Central memory CD8-positive, alpha-beta T cell (primary cell): ENCODE data around the gene TNFRSF25.
"Not testable (repeated sequence)": the region's sequence is repeated elsewhere in the genome, so short reads cannot be mapped to it uniquely, and the experiment has no call there.

Experiments
- ATAC-seq: fragments of 150-1000 bp; cut with Tn5 transposase; replicated peaks from 2 replicates; pipeline ENCODE4 v1.10.0; 2022; ENCODE audit warnings: mild to moderate bottlenecking, moderate FRiP score, moderate number of reproducible peaks; ENCODE audit not compliant: poor library complexity, severe bottlenecking; ENCODE audit errors: extremely low read depth
- DNase-seq, 2 donors: peaks; one replicate each; pipeline ENCODE4 v3.0.0; 2021; ENCODE audit warnings: low spot score in 2 of 2
- H3K27ac Mint-ChIP-seq: one replicate; pipeline ENCODE4 v1.8.0; 2022; ENCODE audit warnings: low read depth, mild to moderate bottlenecking, moderate library complexity, mixed read lengths
- H3K27me3 Mint-ChIP-seq: one replicate; pipeline ENCODE4 v1.8.0; 2022; ENCODE audit warnings: mixed read lengths
- H3K36me3 Mint-ChIP-seq: one replicate; pipeline ENCODE4 v1.8.0; 2022; ENCODE audit warnings: mild to moderate bottlenecking, moderate library complexity, mixed read lengths; ENCODE audit not compliant: insufficient read depth
- H3K4me1 Mint-ChIP-seq: one replicate; pipeline ENCODE4 v1.8.0; 2022; ENCODE audit warnings: mixed read lengths
- H3K4me3 Mint-ChIP-seq: one replicate; pipeline ENCODE4 v1.8.0; 2022; ENCODE audit warnings: mild to moderate bottlenecking, moderate library complexity, mixed read lengths
- H3K9me3 Mint-ChIP-seq: one replicate; pipeline ENCODE4 v1.8.0; 2022; ENCODE audit warnings: mixed read lengths

Gene TNFRSF25

GRCh38 chr1:6435547-6435946 lies 30.4 kb downstream of the TNFRSF25 start:
- ATAC-seq, result no peak
- Mint-ChIP-seq H3K4me1 (peaks cover 15% of the 10 kb centered on the region), H3K27me3 (peaks cover 38% of the 10 kb centered on the region), H3K36me3 (peaks cover 2% of the 10 kb centered on the region), H3K27ac (no peak overlapping the region), H3K9me3 (no peaks in the 10 kb centered on the region), H3K4me3 (no peak overlapping the region)
- DNase-seq, result no peak

GRCh38 chr1:6435129-6435528 lies 30.8 kb downstream of the TNFRSF25 start:
- Mint-ChIP-seq H3K4me3 (no peak overlapping the region), H3K4me1 (peaks cover 15% of the 10 kb centered on the region), H3K9me3 (no peaks in the 10 kb centered on the region), H3K36me3 (peaks cover 2% of the 10 kb centered on the region), H3K27me3 (peaks cover 43% of the 10 kb centered on the region), H3K27ac (no peak overlapping the region)
- ATAC-seq (no peak), DNase-seq (no peak)

GRCh38 chr1:6434186-6434585 lies 31.8 kb downstream of the TNFRSF25 start:
- no peak for ATAC-seq
- H3K27ac Mint-ChIP-seq, result no peak overlapping the region
- H3K4me3 Mint-ChIP-seq, result no peak overlapping the region
- DNase-seq, result no peak
- peaks cover 42% of the 10 kb centered on the region for H3K27me3 Mint-ChIP-seq
- H3K9me3 Mint-ChIP-seq, result no peaks in the 10 kb centered on the region
- H3K4me1 Mint-ChIP-seq, result peaks cover 9% of the 10 kb centered on the region
- peaks cover 2% of the 10 kb centered on the region for H3K36me3 Mint-ChIP-seq

GRCh38 chr1:6431645-6432579 lies 34.1 kb downstream of the TNFRSF25 start:
- not testable (repeated sequence) for H3K27ac Mint-ChIP-seq, H3K36me3 Mint-ChIP-seq, H3K4me3 Mint-ChIP-seq, H3K4me1 Mint-ChIP-seq, ATAC-seq, DNase-seq, H3K9me3 Mint-ChIP-seq
- peaks cover 41% of the 10 kb centered on the region for H3K27me3 Mint-ChIP-seq

GRCh38 chr1:6429660-6430411 lies 36.1 kb downstream of the TNFRSF25 start:
- H3K4me1 Mint-ChIP-seq, DNase-seq, H3K27ac Mint-ChIP-seq, H3K4me3 Mint-ChIP-seq, ATAC-seq, H3K9me3 Mint-ChIP-seq, H3K36me3 Mint-ChIP-seq: not testable (repeated sequence)
- H3K27me3 Mint-ChIP-seq, result peaks cover 49% of the 10 kb centered on the region

GRCh38 chr1:6428453-6428852 lies 37.5 kb downstream of the TNFRSF25 start:
- not testable (repeated sequence) for H3K36me3 Mint-ChIP-seq, H3K4me3 Mint-ChIP-seq
- peaks cover 58% of the 10 kb centered on the region for H3K27me3 Mint-ChIP-seq

GRCh38 chr1:6427441-6428390 lies 38.3 kb downstream of the TNFRSF25 start:
- Mint-ChIP-seq H3K4me3 (no peak overlapping the region), H3K4me1 (peaks cover 7% of the 10 kb centered on the region), H3K27ac (no peak overlapping the region), H3K27me3 (peaks cover 62% of the 10 kb centered on the region), H3K36me3 (no peaks in the 10 kb centered on the region), H3K9me3 (no peaks in the 10 kb centered on the region)
- ATAC-seq (no peak), DNase-seq (no peak)

More at GRCh38 chr1:6428453-6428852, 37.5 kb downstream of the TNFRSF25 start:
- H3K9me3 Mint-ChIP-seq, ATAC-seq, H3K4me1 Mint-ChIP-seq, H3K27ac Mint-ChIP-seq, DNase-seq: not testable (repeated sequence)

- Mint-ChIP-seq H3K27me3 (peaks cover 70% of the 10 kb centered on the region), H3K4me1 (peaks cover 7% of the 10 kb centered on the region), H3K27ac (no peak overlapping the region), H3K36me3 (no peaks in the 10 kb centered on the region), H3K4me3 (no peak overlapping the region), H3K9me3 (no peaks in the 10 kb centered on the region)
- DNase-seq (no peak), ATAC-seq (no peak)
Observed at GRCh38 chr1:6426972-6427350, 39.0 kb downstream of the TNFRSF25 start.

- no peak overlapping the region for H3K4me3 Mint-ChIP-seq
- H3K27me3 Mint-ChIP-seq, result peaks cover 75% of the 10 kb centered on the region
- ATAC-seq, result no peak
- H3K4me1 Mint-ChIP-seq, result peaks cover 7% of the 10 kb centered on the region
- no peak overlapping the region for H3K27ac Mint-ChIP-seq
- no peaks in the 10 kb centered on the region for H3K36me3 Mint-ChIP-seq
- H3K9me3 Mint-ChIP-seq, result no peaks in the 10 kb centered on the region
- DNase-seq, result no peak
Observed at GRCh38 chr1:6426277-6426971, 39.5 kb downstream of the TNFRSF25 start.

- H3K36me3 Mint-ChIP-seq, result peaks cover 1% of the 10 kb centered on the region
- H3K27me3 Mint-ChIP-seq, result peaks cover 79% of the 10 kb centered on the region
- H3K27ac Mint-ChIP-seq, result no peak overlapping the region
- ATAC-seq, result no peak
- H3K4me1 Mint-ChIP-seq, result peaks cover 7% of the 10 kb centered on the region
- no peak overlapping the region for H3K4me3 Mint-ChIP-seq
- no peak for DNase-seq
- no peaks in the 10 kb centered on the region for H3K9me3 Mint-ChIP-seq
Observed at GRCh38 chr1:6425658-6426057, 40.3 kb downstream of the TNFRSF25 start.

- Mint-ChIP-seq H3K4me3 (peak within 1 kb of the TSS; percentile 63), H3K27ac (no peak within 1 kb of the TSS), H3K27me3 (peaks cover 79% of the 10 kb centered on the region), H3K4me1 (peaks cover 7% of the 10 kb centered on the region), H3K36me3 (peaks cover 1% of the 10 kb centered on the region), H3K9me3 (no peaks in the 10 kb centered on the region)
- ATAC-seq (no peak), DNase-seq (no peak)
Observed at GRCh38 chr1:6424619-6425593, 41.1 kb downstream of the TNFRSF25 start, which contains the start of gene ESPN. Gene ESPN (plus strand): TSS chr1:6424776. CDS start chr1:6424956, 180 bp downstream.
